LNCAP (cell line): ENCODE data around the gene GFPT2.
A peak's percentile ranks its signal among the peaks of the same experiment; 100 is the strongest.

ENCODE experiments used
- CTCF ChIP-seq: fragments of 450-650 bp; IDR thresholded peaks from 2 replicates; pipeline ENCODE4 v1.5.1; 2017; ENCODE audit warnings: mild to moderate bottlenecking

Gene GFPT2

GRCh38 chr5:180294913-180295555, 58.1 kb downstream of the GFPT2 start:
- no peak for TF ChIP-seq CTCF

- TF ChIP-seq CTCF = no peak
These were observed 58.7 kb downstream of the GFPT2 start for GRCh38 chr5:180294411-180294810.

GRCh38 chr5:180291943-180292831, 60.9 kb downstream of the GFPT2 start, which contains the start of gene MAPK9:
Gene MAPK9, minus strand, starts transcription at chr5:180292083. Its CDS starts 11,522 bp downstream, at chr5:180280561.
- TF ChIP-seq CTCF = no peak

- TF ChIP-seq CTCF = peak; percentile 48
These were observed 61.7 kb downstream of the GFPT2 start for GRCh38 chr5:180291234-180291940.

- no peak for TF ChIP-seq CTCF
These were observed 62.4 kb downstream of the GFPT2 start for GRCh38 chr5:180290568-180291233.

- no peak for TF ChIP-seq CTCF
These were observed 63.2 kb downstream of the GFPT2 start for GRCh38 chr5:180289966-180290365.

- no peak for TF ChIP-seq CTCF
These were observed 63.7 kb downstream of the GFPT2 start for GRCh38 chr5:180289433-180289832.
